SK-N-SH (cell line): ENCODE measurements around the gene RRP1B. TPM values are rescaled to one million over a fixed set of nuclear protein-coding genes. Genes with fewer than 3 reads are reported as not detected.
"Not testable (repeated sequence)": the region's sequence is repeated elsewhere in the genome, so short reads cannot be mapped to it uniquely, and the experiment has no call there.

Experiments
- CTCF ChIA-PET: fragments of 300-600, 350-600 bp; formaldehyde crosslinking; extraction: SDS; loops from one replicate; lab custom pipeline; 2021; lab: Yijun Ruan, JAX
- POLR2A ChIA-PET: fragments of 350-600 bp; sonication (Branson Sonifier 250); formaldehyde crosslinking; extraction: SDS; loops from one replicate; lab custom pipeline; 2020; ENCODE audit warnings: antibody characterized with exemption, inconsistent platforms; lab: Yijun Ruan, JAX
- DNase-seq: peaks from one replicate; pipeline ENCODE4 v3.0.0; 2012
- H2AFZ ChIP-seq: fragments of 200-600 bp; sonication (generic); 2 replicates; pipeline ENCODE4 v1.8.1; 2016; ENCODE audit warnings: antibody characterized with exemption, mild to moderate bottlenecking, low read depth
- H3F3A ChIP-seq: fragments of 200-600 bp; sonication (generic); replicated peaks from 2 replicates; pipeline ENCODE3; 2016; ENCODE audit warnings: antibody characterized with exemption, mild to moderate bottlenecking; ENCODE audit not compliant: insufficient read depth
- H3K27ac ChIP-seq, 2 experiments: fragments of 200-500 bp in 1 of 2; fragments of 200-600 bp in 1 of 2; sonication (Bioruptor generic) in 1 of 2; sonication (generic), shearing (Covaris generic) in 1 of 2; 2 replicates each; pipeline versions ENCODE4 v1.5.1 to v1.6.1; 2014 to 2016; ENCODE audit warnings: low read depth in 2 of 2, inconsistent platforms in 1 of 2, low read length in 1 of 2, mild to moderate bottlenecking in 1 of 2, mixed read lengths in 1 of 2
- H3K27me3 ChIP-seq: fragments of 200-600 bp; sonication (generic), shearing (Covaris generic); 2 replicates; pipeline ENCODE4 v1.6.1; 2016; ENCODE audit warnings: mixed run types; ENCODE audit not compliant: insufficient read depth
- H3K36me3 ChIP-seq, 2 experiments: fragments of 200-500 bp in 1 of 2; fragments of 200-600 bp in 1 of 2; sonication (Bioruptor generic) in 1 of 2; sonication (generic) in 1 of 2; replicated peaks in 1 of 2; 2 replicates each; pipeline versions ENCODE3 to v1.5.1; 2014 to 2016; ENCODE audit warnings: low read length in 1 of 2, mild to moderate bottlenecking in 1 of 2; ENCODE audit not compliant: insufficient read depth in 2 of 2, control insufficient read depth in 1 of 2
- H3K4me1 ChIP-seq, 2 experiments: fragments of 200-500 bp in 1 of 2; fragments of 200-600 bp in 1 of 2; sonication (Bioruptor generic) in 1 of 2; sonication (generic), shearing (Covaris generic) in 1 of 2; 2 replicates each; pipeline versions ENCODE4 v1.5.1 to v1.6.1; 2014 to 2016; ENCODE audit warnings: low read depth in 1 of 2, low read length in 1 of 2, mixed run types in 1 of 2; ENCODE audit not compliant: insufficient read depth in 2 of 2, control insufficient read depth in 1 of 2
- H3K4me2 ChIP-seq: fragments of 200-600 bp; sonication (generic), shearing (Covaris generic); 2 replicates; pipeline ENCODE4 v1.6.1; 2017; ENCODE audit warnings: mixed run types
- H3K4me3 ChIP-seq, 2 experiments: fragments of 200-500 bp in 1 of 2; fragments of 200-600 bp in 1 of 2; sonication (Bioruptor generic) in 1 of 2; sonication (generic), shearing (Covaris generic) in 1 of 2; 2 replicates each; pipeline versions ENCODE4 v1.5.1 to v1.8.1; 2014 to 2016; ENCODE audit warnings: low read depth in 2 of 2, inconsistent platforms in 1 of 2, low read length in 1 of 2, mild to moderate bottlenecking in 1 of 2, mixed read lengths in 1 of 2, moderate library complexity in 1 of 2
- H3K79me2 ChIP-seq: fragments of 200-600 bp; sonication (generic); 2 replicates; pipeline ENCODE4 v1.8.1; 2017; ENCODE audit warnings: mild to moderate bottlenecking; ENCODE audit not compliant: insufficient read depth
- H3K9ac ChIP-seq: fragments of 200-600 bp; sonication (generic); 2 replicates; pipeline ENCODE4 v1.6.1; 2017; ENCODE audit warnings: mixed run types
- H3K9me2 ChIP-seq: fragments of 200-600 bp; sonication (generic); 2 replicates; pipeline ENCODE4 v1.6.1; 2017; ENCODE audit warnings: mixed run types
- H3K9me3 ChIP-seq: fragments of 200-600 bp; sonication (generic); 2 replicates; pipeline ENCODE4 v1.6.1; 2017; ENCODE audit warnings: mixed run types, mild to moderate bottlenecking, moderate library complexity
- H4K20me1 ChIP-seq: fragments of 200-600 bp; sonication (generic); 2 replicates; pipeline ENCODE4 v1.6.1; 2017; ENCODE audit warnings: mild to moderate bottlenecking, mixed run types; ENCODE audit not compliant: insufficient read depth
- FOXM1 ChIP-seq: IDR thresholded peaks from 2 replicates; pipeline ENCODE4 v1.4.0; 2012; ENCODE audit warnings: low read depth, mild to moderate bottlenecking
- RFX5 ChIP-seq: IDR thresholded peaks from 2 replicates; pipeline ENCODE4 v1.6.1; 2012; ENCODE audit warnings: mild to moderate bottlenecking, improper control_type of control experiment, low read length
- SMC3 ChIP-seq: IDR thresholded peaks from 2 replicates; pipeline ENCODE4 v1.6.1; 2012; ENCODE audit warnings: low read depth, low read length, improper control_type of control experiment
- TCF12 ChIP-seq: IDR thresholded peaks from 2 replicates; pipeline ENCODE4 v1.4.0; 2012
- WGBS: methylation state at CpG from one replicate; pipeline ENCODE4 v1.1.6; 2017; ENCODE audit warnings: low lambda C conversion rate; 5-methylcytosine and 5-hydroxymethylcytosine counted together
- polyA plus RNA-seq, 3 experiments: library from polyadenylated mRNA; depleted of rRNA; stranded (reverse); fragments of >200 nt; gene quantifications; 2 replicates each; pipeline ENCODE4 v1.2.3, GENCODE V29; 2012
- TF ChIP-seq, protein P1 (sequence below): IDR thresholded peaks from 2 replicates; pipeline ENCODE4 v1.4.0; 2012; ENCODE audit warnings: low read depth, borderline replicate concordance

Gene RRP1B
- polyA plus RNA-seq, 1 of the 3 experiments (the other 2 are of a cell fraction): 10.4 TPM

- H2AFZ ChIP-seq: no peak overlapping the region
- no peaks in the 10 kb centered on the region for H3K36me3 ChIP-seq
- H3K4me2 ChIP-seq: no peak overlapping the region
- no peaks in the 10 kb centered on the region for H3K9me2 ChIP-seq
- ChIA-PET CTCF (interaction anchor here (3.9 kb wide), 1 partner anchor 32 kb away, joined by 30 read pairs; no protein-coding TSS in a partner anchor), POLR2A (no interaction called here)
- H3K9ac ChIP-seq: no peak overlapping the region
- H3K79me2 ChIP-seq: no peaks in the 10 kb centered on the region
- DNase-seq: no peak
- no peak overlapping the region for H3K4me3 ChIP-seq
- peaks cover 11 to 13% of the 10 kb centered on the region in 2 experiments; a peak in 2 of 4 replicates for H3K4me1 ChIP-seq
- H4K20me1 ChIP-seq: no peaks in the 10 kb centered on the region
- 90% methylated on average over 8 of the region's 8 CpGs for WGBS
- no peak overlapping the region for H3K27ac ChIP-seq
- H3K9me3 ChIP-seq: no peaks in the 10 kb centered on the region
- no peaks in the 10 kb centered on the region for H3F3A ChIP-seq
- TF ChIP-seq, protein P1, sequence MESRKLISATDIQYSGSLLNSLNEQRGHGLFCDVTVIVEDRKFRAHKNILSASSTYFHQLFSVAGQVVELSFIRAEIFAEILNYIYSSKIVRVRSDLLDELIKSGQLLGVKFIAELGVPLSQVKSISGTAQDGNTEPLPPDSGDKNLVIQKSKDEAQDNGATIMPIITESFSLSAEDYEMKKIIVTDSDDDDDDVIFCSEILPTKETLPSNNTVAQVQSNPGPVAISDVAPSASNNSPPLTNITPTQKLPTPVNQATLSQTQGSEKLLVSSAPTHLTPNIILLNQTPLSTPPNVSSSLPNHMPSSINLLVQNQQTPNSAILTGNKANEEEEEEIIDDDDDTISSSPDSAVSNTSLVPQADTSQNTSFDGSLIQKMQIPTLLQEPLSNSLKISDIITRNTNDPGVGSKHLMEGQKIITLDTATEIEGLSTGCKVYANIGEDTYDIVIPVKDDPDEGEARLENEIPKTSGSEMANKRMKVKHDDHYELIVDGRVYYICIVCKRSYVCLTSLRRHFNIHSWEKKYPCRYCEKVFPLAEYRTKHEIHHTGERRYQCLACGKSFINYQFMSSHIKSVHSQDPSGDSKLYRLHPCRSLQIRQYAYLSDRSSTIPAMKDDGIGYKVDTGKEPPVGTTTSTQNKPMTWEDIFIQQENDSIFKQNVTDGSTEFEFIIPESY: no peak
- TF ChIP-seq RFX5: no peak
- no peaks in the 10 kb centered on the region for H3K27me3 ChIP-seq
Observed at GRCh38 chr21:43613755-43614638, 45.4 kb upstream of the RRP1B start.

- H3K27ac ChIP-seq: no peak overlapping the region
- no peaks in the 10 kb centered on the region for H3K9me3 ChIP-seq
- H3K4me3 ChIP-seq: no peak overlapping the region
- POLR2A ChIA-PET: no interaction called here
- no peak for TF ChIP-seq FOXM1
- TF ChIP-seq TCF12: no peak
- no peak for TF ChIP-seq SMC3
- CTCF ChIA-PET: interaction anchor here (1.0 kb wide), 1 partner anchor 14 kb away, joined by 3 read pairs; no protein-coding TSS in a partner anchor
- no peak for DNase-seq
- WGBS: 85% methylated on average over 5 of the region's 5 CpGs
- H3K36me3 ChIP-seq: peaks cover 0 to under 1% of the 10 kb centered on the region in 2 experiments
- no peaks in the 10 kb centered on the region for H3K9me2 ChIP-seq
- H3K79me2 ChIP-seq: no peaks in the 10 kb centered on the region
- H4K20me1 ChIP-seq: no peaks in the 10 kb centered on the region
- no peak overlapping the region for H3K9ac ChIP-seq
- H2AFZ ChIP-seq: no peak overlapping the region
- no peak overlapping the region for H3K4me2 ChIP-seq
- peaks cover 6% of the 10 kb centered on the region in 2 experiments; a peak in 1 of 4 replicates for H3K4me1 ChIP-seq
- no peaks in the 10 kb centered on the region for H3K27me3 ChIP-seq
- H3F3A ChIP-seq: no peaks in the 10 kb centered on the region
Observed at GRCh38 chr21:43614839-43615238, 44.5 kb upstream of the RRP1B start.

DNA sequence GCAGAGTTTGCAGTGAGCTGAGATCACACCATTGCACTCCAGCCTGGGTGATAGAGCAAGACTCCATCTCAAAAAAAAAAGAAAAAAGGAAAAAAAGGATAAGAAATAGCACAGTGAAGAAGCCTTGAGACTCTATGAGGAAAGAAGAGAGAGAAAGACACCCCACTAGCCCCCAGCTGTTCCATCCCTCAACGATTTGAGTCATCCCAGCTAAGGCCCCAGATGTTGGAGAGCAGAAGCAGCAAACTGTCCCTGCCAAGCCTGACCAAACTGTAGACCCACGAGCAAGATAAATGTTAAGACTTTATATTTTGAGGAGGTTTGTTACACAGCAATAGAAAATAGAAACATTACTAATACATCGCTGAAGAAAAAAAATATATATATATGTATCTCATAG lies 42.5 kb upstream of the RRP1B start:
- H3F3A ChIP-seq, H3K4me1 ChIP-seq, H3K9ac ChIP-seq, H2AFZ ChIP-seq, DNase-seq, H3K4me3 ChIP-seq, H3K79me2 ChIP-seq, POLR2A ChIA-PET, H3K36me3 ChIP-seq, H3K9me2 ChIP-seq, H3K27ac ChIP-seq, H3K4me2 ChIP-seq, CTCF ChIA-PET, H3K9me3 ChIP-seq, H4K20me1 ChIP-seq, H3K27me3 ChIP-seq: not testable (repeated sequence)
- 66% methylated on average over 3 of the region's 3 CpGs for WGBS
